Measurements from ENCODE around the gene APOO.

APOO gene

DNA sequence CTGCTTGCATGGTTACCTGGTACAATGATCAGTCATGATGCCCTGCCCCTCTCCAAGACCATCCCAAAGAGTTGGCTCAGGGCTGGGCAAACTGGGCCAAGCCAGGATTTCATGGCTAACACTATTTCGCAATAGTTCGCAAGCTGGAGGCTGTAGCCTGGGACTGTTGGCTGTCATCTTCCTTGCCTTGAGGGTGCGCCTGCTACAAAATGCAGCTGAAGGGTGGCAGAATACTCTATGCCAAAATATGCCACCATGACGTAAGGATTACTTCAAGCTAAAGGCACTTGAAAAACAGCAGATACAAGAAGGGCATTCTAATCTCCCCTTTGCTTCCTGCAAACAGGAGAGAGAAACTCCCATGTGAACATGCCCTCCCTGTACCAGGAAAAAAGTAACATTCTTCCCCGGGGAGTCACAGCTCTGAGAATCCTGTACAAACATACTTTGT lies 103.8 kb downstream of the APOO start:
- in situ Hi-C loops (cut with MboI; ENCODE audit: low pct_unique_long_range_greater_than_20kb, low sequenced_read_pairs): loop anchor here (25.0 kb wide), 1 partner anchor 92 kb away; no protein-coding TSS in a partner anchor
- no peak for DNase-seq

DNA sequence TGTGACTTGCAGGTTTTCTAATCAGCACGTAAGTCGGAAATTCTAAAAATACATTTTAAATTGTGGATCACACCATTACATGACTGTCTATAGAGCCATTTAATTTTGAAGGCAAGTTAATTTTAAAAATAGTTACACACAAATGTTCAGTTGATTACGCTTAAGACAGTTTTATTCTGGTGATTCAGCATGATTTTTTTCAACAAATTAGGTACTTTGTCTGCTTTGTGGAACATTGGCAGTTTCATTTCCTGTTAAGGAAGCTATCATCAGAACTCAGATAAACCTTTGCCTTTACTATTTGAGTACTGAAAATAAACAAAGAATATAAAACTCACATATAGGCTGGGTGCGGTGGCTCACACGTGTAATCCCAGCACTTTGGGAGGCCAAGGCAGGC lies 105.3 kb downstream of the APOO start:
- in situ Hi-C loops (cut with MboI; ENCODE audit: low pct_unique_long_range_greater_than_20kb, low sequenced_read_pairs): loop anchor here (25.0 kb wide), 1 partner anchor 90 kb away; no protein-coding TSS in a partner anchor
- no peak for DNase-seq

DNA sequence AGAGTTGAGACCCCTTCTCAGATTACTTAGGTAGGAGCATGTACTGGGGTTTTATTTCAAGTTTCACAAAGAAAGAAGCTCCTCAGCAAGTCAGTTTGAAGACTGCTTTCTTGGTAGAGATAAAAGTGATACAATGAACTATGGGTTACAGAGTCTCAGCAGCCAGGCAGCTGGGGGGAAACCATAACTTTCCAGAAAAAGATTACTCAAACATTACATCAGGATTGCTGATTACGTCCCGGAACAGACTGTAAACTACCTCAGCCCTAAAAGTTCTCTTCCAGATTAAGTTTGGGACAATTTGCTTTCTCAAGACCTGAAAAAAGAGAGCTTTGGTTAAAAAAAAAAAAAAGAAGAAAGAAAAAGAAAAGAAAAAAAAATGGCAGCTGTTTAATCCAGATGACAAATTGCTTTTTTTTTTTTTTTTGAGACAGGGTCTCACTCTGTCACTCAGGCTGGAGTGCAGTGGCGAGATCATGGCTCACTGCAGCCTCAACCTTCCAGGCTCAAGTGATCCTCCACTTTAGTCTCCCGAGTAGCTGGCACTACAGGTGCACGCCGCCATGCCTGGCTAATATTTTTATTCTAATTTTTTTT lies 108.2 kb downstream of the APOO start:
- no peak for DNase-seq
- in situ Hi-C loops (cut with MboI; ENCODE audit: low pct_unique_long_range_greater_than_20kb, low sequenced_read_pairs): loop anchor here (25.0 kb wide), 1 partner anchor 87 kb away; no protein-coding TSS in a partner anchor

GRCh38 chrX:23797371-23798128 lies 110.2 kb downstream of the APOO start:
- in situ Hi-C loops (cut with MboI; ENCODE audit: low pct_unique_long_range_greater_than_20kb, low sequenced_read_pairs): no loop called here
- no peak for DNase-seq

DNA sequence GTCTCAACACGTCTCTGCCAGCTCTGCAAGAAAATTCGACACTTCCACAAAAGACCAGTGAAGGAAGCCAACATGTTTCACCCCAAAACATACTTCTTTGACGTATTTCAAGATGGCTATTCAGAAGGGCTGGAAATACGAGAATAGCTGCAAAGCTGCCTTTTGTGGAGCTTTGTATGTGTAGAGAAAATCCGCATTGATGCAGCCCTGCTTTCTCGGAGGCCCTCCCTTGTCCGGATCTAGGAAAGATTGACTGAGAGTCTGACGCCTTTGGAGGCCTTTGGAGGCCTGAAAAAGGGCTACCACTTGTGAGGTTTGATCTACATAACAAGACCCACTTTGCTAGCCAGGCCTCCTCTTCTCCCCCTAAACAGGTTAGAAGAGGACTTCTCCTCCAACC lies 112.5 kb downstream of the APOO start:
- DNase-seq: no peak
- in situ Hi-C loops (cut with MboI; ENCODE audit: low pct_unique_long_range_greater_than_20kb, low sequenced_read_pairs): no loop called here

GRCh38 chrX:23792861-23793553 lies 114.7 kb downstream of the APOO start:
- in situ Hi-C loops (cut with MboI; ENCODE audit: low pct_unique_long_range_greater_than_20kb, low sequenced_read_pairs): no loop called here
- DNase-seq: no peak

GRCh38 chrX:23790155-23790497 lies 117.6 kb downstream of the APOO start:
- no peak for DNase-seq
- in situ Hi-C loops (cut with MboI; ENCODE audit: low pct_unique_long_range_greater_than_20kb, low sequenced_read_pairs): no loop called here

DNA sequence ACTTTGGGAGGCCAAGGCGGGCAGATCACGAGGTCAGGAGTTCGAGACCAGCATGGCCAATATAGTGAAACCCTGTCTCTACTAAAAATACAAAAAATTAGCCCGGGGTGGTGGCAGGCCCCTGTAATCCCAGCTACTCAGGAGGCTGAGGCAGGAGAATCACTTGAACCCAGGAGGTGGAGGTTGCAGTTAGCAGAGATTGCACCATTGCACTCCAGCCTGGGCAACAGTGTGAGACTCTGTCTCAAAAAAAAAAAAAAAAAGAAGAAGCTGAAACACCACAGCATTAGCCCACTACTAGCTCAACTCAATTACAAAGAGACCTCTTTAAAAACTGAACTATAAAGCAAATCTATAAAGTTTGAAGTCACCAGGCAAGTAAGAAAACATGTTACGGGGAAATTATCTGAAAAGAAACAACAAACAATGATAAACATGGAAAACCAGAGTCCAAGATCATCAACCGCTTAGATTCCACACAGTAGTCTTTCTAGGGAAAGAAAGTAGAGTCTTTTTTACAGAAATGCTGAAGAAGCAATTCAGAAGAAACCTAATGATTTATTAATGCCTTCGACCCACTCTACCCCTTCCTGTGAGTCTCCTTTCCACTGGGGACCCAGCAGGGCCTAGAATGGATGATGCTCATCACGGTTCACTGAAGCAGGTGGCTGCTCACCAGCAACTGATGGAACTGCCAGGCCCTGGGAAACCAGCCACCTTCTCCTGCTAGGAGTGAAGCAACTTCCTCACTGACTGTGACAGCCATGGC lies 118.2 kb downstream of the APOO start:
- in situ Hi-C loops (cut with MboI; ENCODE audit: low pct_unique_long_range_greater_than_20kb, low sequenced_read_pairs): no loop called here
- no peak for DNase-seq

DNA sequence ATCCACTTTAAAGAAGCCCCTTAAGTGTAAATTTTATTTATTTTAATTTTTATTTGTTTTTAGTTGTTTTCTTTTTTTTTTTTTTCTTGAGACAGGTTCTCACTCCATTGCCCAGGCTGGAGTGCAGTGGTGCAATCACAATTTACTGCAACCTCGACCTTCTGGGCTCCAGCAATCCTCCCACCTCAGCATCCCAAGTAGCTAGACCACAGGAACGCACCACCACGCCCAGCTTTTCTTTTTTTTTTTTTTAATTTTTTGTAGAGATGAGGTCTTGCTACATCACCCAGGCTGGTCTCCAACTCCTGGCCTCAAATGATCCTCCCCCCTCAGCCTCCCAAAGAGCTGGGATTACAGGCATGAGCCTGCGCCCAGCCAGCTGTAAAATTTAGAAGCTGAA lies 118.8 kb downstream of the APOO start:
- in situ Hi-C loops (cut with MboI; ENCODE audit: low pct_unique_long_range_greater_than_20kb, low sequenced_read_pairs): no loop called here
- no peak for DNase-seq

DNA sequence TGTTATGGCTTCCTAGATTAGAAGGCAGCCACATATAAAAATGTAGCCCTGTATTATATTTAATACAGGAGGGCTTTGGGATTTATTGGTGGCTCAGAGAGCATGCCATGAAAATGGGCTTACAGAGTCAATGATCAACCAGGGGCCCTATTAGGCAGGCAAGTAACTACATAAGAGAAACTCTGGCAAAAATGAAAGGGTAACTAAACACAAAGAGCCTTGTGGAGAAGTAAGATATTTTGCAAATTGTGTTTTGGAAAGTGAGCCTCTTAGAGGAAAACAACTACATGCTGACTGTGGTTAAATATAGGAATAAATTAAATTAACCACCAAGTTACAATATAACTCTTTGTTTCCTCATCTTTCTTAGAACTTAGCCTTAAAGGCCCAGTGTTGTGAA lies 119.2 kb downstream of the APOO start:
- in situ Hi-C loops (cut with MboI; ENCODE audit: low pct_unique_long_range_greater_than_20kb, low sequenced_read_pairs): no loop called here
- no peak for DNase-seq

GRCh38 chrX:23787745-23788118 lies 120.0 kb downstream of the APOO start:
- no peak for DNase-seq
- in situ Hi-C loops (cut with MboI; ENCODE audit: low pct_unique_long_range_greater_than_20kb, low sequenced_read_pairs): no loop called here

DNA sequence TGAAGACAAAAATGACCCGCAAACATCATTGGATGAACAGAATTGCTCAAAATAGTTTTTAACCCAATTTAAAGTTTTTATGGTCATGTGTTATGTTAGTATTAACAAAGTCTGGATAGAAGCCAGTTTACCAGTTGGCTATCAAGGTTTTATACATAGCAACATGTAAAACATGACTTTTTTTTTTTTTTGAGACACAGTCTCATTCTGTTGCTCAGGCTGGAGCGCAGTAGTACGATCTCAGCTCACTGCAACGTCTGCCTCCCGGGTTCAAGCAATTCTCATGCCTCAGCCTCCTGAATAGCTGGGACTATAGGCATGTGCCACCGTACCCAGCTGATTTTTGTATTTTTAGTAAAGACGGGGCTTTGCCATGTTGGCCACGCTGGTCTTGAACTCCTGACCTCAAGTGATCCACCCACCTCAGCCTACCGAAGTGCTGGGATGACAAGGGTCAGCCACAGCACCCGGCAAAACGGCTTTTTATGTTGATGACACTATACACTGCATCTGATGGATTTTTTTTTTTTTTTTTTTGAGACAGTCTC lies 121.4 kb downstream of the APOO start:
- DNase-seq: no peak
- in situ Hi-C loops (cut with MboI; ENCODE audit: low pct_unique_long_range_greater_than_20kb, low sequenced_read_pairs): no loop called here

DNA sequence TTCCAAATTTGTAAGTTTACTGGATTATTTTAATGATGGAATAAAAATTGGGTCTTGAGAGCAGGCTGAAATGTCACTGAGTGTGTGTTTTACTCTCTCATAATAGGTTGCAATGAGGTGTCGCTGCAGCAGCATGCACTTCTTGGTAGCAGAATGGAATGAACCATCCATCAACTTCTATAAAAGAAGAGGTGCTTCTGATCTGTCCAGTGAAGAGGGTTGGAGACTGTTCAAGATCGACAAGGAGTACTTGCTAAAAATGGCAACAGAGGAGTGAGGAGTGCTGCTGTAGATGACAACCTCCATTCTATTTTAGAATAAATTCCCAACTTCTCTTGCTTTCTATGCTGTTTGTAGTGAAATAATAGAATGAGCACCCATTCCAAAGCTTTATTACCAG lies 122.2 kb downstream of the APOO start:
- in situ Hi-C loops (cut with MboI; ENCODE audit: low pct_unique_long_range_greater_than_20kb, low sequenced_read_pairs): no loop called here
- DNase-seq: no peak

- peak; percentile 95 for DNase-seq
- in situ Hi-C loops (cut with MboI; ENCODE audit: low pct_unique_long_range_greater_than_20kb, low sequenced_read_pairs): no loop called here
These were observed 123.0 kb downstream of the APOO start for GRCh38 chrX:23784470-23785331.

DNA sequence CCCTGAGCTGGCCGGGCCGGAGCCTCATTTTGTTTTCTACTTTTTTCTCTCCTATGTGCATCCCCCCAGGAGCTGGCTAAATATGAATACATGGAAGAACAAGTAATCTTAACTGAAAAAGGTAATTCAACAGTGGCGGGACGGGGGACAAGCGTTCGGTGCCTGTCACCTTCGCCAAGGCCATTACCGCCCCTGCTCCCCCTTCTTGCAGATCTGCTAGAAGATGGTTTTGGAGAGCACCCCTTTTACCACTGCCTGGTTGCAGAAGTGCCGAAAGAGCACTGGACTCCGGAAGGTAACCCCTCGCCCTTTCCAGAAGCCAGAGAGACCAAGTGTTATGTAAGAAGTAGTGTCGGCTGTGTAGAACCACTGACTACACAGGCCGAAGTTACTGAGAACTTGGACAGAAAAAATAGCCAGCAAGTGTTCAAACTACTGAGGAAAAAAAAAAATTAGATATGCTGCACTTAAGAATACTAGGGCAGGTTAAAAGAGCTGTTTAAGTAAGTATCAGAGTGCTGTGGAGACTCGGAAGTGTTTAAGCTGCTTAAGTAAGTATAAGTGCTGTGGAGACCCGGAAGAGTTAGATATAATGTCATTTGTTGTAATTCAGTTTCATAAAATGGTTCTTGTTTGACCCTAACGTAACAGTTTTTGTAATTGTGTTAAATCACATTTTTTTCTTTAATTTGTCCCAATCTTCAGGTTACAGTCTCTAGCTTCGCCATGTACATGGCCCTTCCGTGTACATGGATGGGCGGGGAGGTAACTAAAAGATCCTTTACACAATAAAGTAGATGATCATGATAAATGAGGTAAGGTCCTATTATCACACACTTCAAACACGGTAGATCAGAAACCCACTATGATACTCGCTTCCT lies 123.9 kb downstream of the APOO start:
- in situ Hi-C loops (cut with MboI; ENCODE audit: low pct_unique_long_range_greater_than_20kb, low sequenced_read_pairs): no loop called here
- DNase-seq: peak; percentile 58
